HCT116 (cell line): ENCODE data around the gene GPT2. TPM values are rescaled to one million over a fixed set of nuclear protein-coding genes. Genes with fewer than 3 reads are reported as not detected.

ENCODE experiments used
- ATAC-seq: fragments of 200-7000 bp; cut with Tn5 transposase; 2 replicates; pipeline ENCODE4 v1.9.1; 2020; ENCODE audit warnings: mild to moderate bottlenecking, moderate library complexity
- BruUV-seq: library from RNA; stranded (reverse); fragments of 400-500 nt; replicated peaks from 2 replicates; lab custom pipeline; 2021; lab: Mats Ljungman, UMichigan
- CTCF ChIA-PET: fragments of 300-600 bp; sonication (Branson Sonifier 250); formaldehyde crosslinking; loops from one replicate; lab custom pipeline; 2021; ENCODE audit warnings: antibody characterized with exemption; lab: Charles Lee
- POLR2A ChIA-PET: fragments of 300-600, 350-600 bp; sonication (Branson Sonifier 250); formaldehyde crosslinking; loops from one replicate; lab custom pipeline; 2021; ENCODE audit warnings: antibody characterized with exemption; lab: Charles Lee
- RAD21 ChIA-PET, 2 experiments: fragments of 300-600 bp; sonication (Branson Sonifier 250); formaldehyde crosslinking; loops; one replicate each; lab custom pipeline; 2023; ENCODE audit warnings: low total read pairs in 2 of 2; ENCODE audit not compliant: uncharacterized antibody in 2 of 2, unreplicated experiment in 2 of 2, low non-redundant PET in 1 of 2; lab: Charles Lee
- DNase-seq: peaks from one replicate; pipeline ENCODE4 v3.0.0-alpha.2; 2010; ENCODE audit warnings: low read depth, low spot score
- H2AFZ ChIP-seq: fragments of 200-600 bp; shearing (Covaris generic), sonication (generic); 2 replicates; pipeline ENCODE4 v1.6.1; 2017; ENCODE audit warnings: low read depth, mixed run types, mixed read lengths, antibody characterized with exemption, low read length; ENCODE audit not compliant: poor library complexity, severe bottlenecking
- H3K27ac ChIP-seq: 2 replicates; pipeline ENCODE4 v1.5.1; 2012; ENCODE audit warnings: low read depth, low read length
- H3K27me3 ChIP-seq: fragments of 200-600 bp; sonication (generic); 2 replicates; pipeline ENCODE4 v1.6.1; 2016; ENCODE audit warnings: mixed run types, low read length, mixed read lengths; ENCODE audit not compliant: insufficient read depth
- H3K36me3 ChIP-seq, 2 experiments: fragments of 200-500 bp in 1 of 2; fragments of 200-600 bp in 1 of 2; sonication (Bioruptor generic) in 1 of 2; sonication (generic) in 1 of 2; 2 replicates each; pipeline versions ENCODE4 v1.5.1 to v1.6.1; 2014 to 2016; ENCODE audit warnings: low read length in 2 of 2, inconsistent platforms in 1 of 2, mixed read lengths in 1 of 2, mixed run types in 1 of 2; ENCODE audit not compliant: insufficient read depth in 2 of 2, control insufficient read depth in 1 of 2
- H3K4me1 ChIP-seq, 2 experiments: fragments of 200-600 bp in 1 of 2; sonication (generic) in 1 of 2; 2 replicates each; pipeline versions ENCODE4 v1.5.1 to v1.6.1; 2012 to 2017; ENCODE audit warnings: low read length in 2 of 2, inconsistent platforms in 1 of 2, mild to moderate bottlenecking in 1 of 2, mixed read lengths in 1 of 2, mixed run types in 1 of 2, moderate library complexity in 1 of 2; ENCODE audit not compliant: insufficient read depth in 2 of 2, control insufficient read depth in 1 of 2
- H3K4me2 ChIP-seq: fragments of 200-600 bp; sonication (generic); 2 replicates; pipeline ENCODE4 v1.6.1; 2017; ENCODE audit warnings: mixed run types, low read length, mixed read lengths
- H3K4me3 ChIP-seq, 2 experiments: fragments of 200-600 bp in 1 of 2; sonication (generic) in 1 of 2; replicated peaks in 1 of 2; 2 replicates each; pipeline ENCODE4 v1.5.1; 2011 to 2016; ENCODE audit warnings: low read length in 2 of 2, control low read depth in 1 of 2, low read depth in 1 of 2, mild to moderate bottlenecking in 1 of 2, mixed read lengths in 1 of 2, mixed run types in 1 of 2
- H3K79me2 ChIP-seq: fragments of 200-600 bp; sonication (generic); 2 replicates; pipeline ENCODE4 v1.6.1; 2017; ENCODE audit warnings: mild to moderate bottlenecking, mixed run types, low read length, moderate library complexity, mixed read lengths; ENCODE audit not compliant: insufficient read depth
- H3K9ac ChIP-seq: fragments of 200-600 bp; sonication (generic); 2 replicates; pipeline ENCODE4 v1.6.1; 2016; ENCODE audit warnings: low read length, mixed read lengths
- H3K9me2 ChIP-seq: fragments of 200-600 bp; sonication (generic), shearing (Covaris generic); 2 replicates; pipeline ENCODE4 v1.6.1; 2017; ENCODE audit warnings: mixed run types, mild to moderate bottlenecking, moderate library complexity; ENCODE audit not compliant: insufficient read depth
- H3K9me3 ChIP-seq, 2 experiments: fragments of 200-500 bp in 1 of 2; fragments of 200-600 bp in 1 of 2; sonication (Bioruptor generic) in 1 of 2; sonication (generic) in 1 of 2; 2 replicates each; pipeline ENCODE4 v1.6.1; 2014 to 2017; ENCODE audit warnings: low read length in 2 of 2, mixed read lengths in 2 of 2, inconsistent platforms in 1 of 2, low read depth in 1 of 2, mild to moderate bottlenecking in 1 of 2, mixed run types in 1 of 2, moderate library complexity in 1 of 2; ENCODE audit not compliant: control insufficient read depth in 1 of 2, insufficient read depth in 1 of 2
- H4K20me1 ChIP-seq: fragments of 200-600 bp; sonication (generic), shearing (Covaris generic); 2 replicates; pipeline ENCODE4 v1.6.1; 2017; ENCODE audit warnings: mixed run types, mild to moderate bottlenecking, moderate library complexity; ENCODE audit not compliant: insufficient read depth
- CBX3 ChIP-seq: IDR thresholded peaks from 2 replicates; pipeline ENCODE4 v1.6.1; 2012; ENCODE audit warnings: low read depth
- EZH2 ChIP-seq: fragments of 200-600 bp; sonication (generic); IDR thresholded peaks from 2 replicates; pipeline ENCODE4 v1.6.1; 2017; ENCODE audit warnings: antibody characterized with exemption, mixed run types
- JUND ChIP-seq: IDR thresholded peaks from 2 replicates; pipeline ENCODE4 v1.6.1; 2012
- SRF ChIP-seq: IDR thresholded peaks from 2 replicates; pipeline ENCODE4 v1.6.1; 2012; ENCODE audit warnings: low read depth
- TCF7L2 ChIP-seq: IDR thresholded peaks from 2 replicates; pipeline ENCODE4 v1.7.0; 2011; ENCODE audit warnings: borderline replicate concordance, inconsistent platforms; ENCODE audit not compliant: insufficient read depth, insufficient read length; ENCODE audit errors: extremely low read depth
- ZFX ChIP-seq: fragments of 450-650 bp; IDR thresholded peaks from 2 replicates; pipeline ENCODE4 v1.6.1; 2017
- ZNF274 ChIP-seq: fragments of 200-500 bp; sonication (Bioruptor generic); IDR thresholded peaks from 2 replicates; pipeline ENCODE4 v1.6.1; 2014; ENCODE audit warnings: mild to moderate bottlenecking, low read depth, low read length, inconsistent platforms
- intact Hi-C: fragments of 100-400 bp; cut with micrococcal nuclease; formaldehyde crosslinking; loops from 2 replicates; pipeline ENCODE4 v1.10.0; 2022
- total RNA-seq: library from RNA; stranded (reverse); gene quantifications from one replicate; pipeline ENCODE4 v1.2.1, GENCODE V29; 2021; ENCODE audit not compliant: unreplicated experiment
- TF ChIP-seq, protein P1 (sequence below): IDR thresholded peaks from 2 replicates; pipeline ENCODE4 v1.6.1; 2012; ENCODE audit warnings: low read depth
- TF ChIP-seq, protein P2 (sequence below): IDR thresholded peaks from 2 replicates; pipeline ENCODE4 v1.6.1; 2011; ENCODE audit warnings: mild to moderate bottlenecking, low read length, moderate library complexity; ENCODE audit not compliant: insufficient replicate concordance; ENCODE audit errors: extremely low read depth
- TF ChIP-seq, protein P3 (sequence below), 3 experiments: fragments of 200-600 bp in 1 of 3; sonication (generic) in 1 of 3; IDR thresholded peaks in 2 of 3; conservative IDR thresholded peaks in 1 of 3; 2 replicates each; pipeline ENCODE4 v1.5.1; 2012 to 2017; ENCODE audit warnings: low read depth in 2 of 3, low read length in 2 of 3, antibody characterized with exemption in 1 of 3, borderline replicate concordance in 1 of 3, control low read depth in 1 of 3, mild to moderate bottlenecking in 1 of 3, mixed read lengths in 1 of 3, mixed run types in 1 of 3, moderate library complexity in 1 of 3; ENCODE audit not compliant: insufficient read depth in 1 of 3
- TF ChIP-seq, protein P4 (sequence below): IDR thresholded peaks from 2 replicates; pipeline ENCODE4 v1.6.1; 2012

The GPT2 gene
- total RNA-seq, 1 experiment from 2014 or later: 50.6 TPM

DNA sequence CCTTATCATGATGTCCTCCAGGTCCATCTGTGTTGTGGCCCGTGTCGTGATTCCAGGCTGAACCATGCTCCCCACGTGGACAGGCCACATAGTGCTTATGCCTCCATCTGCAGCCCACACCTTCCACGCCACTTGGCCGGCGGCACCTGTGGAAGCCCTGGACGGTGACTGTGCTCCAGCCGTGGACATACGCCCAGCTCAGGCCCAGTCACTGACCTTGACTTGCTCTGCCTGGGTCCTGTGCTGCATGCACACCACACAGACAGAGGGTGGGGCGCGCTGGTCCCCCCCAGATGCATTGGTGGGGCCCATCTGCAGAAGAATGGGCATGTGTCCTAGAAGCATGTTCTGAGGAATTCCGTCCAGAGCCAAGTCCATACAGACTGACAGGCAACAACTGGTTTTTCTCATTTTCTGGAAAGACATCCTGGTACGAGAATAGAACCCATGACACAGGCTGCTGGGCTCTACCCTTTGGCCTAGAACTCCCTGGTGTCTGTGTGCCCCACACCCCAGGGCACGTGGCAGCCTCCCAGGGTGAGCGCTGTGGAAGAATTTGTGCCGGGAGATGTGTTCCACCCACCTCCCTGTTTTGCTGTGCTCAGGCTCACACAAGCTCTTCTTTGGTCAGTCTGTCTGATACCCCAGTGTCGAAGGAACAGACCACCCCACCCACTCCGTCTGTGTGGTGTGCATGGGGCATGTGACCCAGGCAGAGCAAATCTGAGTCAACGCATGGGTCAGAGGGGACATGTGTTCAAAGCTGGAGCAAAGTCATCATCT, 39.5 kb downstream of the GPT2 start:
- Histone ChIP-seq H3K27ac (no peak overlapping the region), H3K9me2 (no peaks in the 10 kb centered on the region), H3K79me2 (no peaks in the 10 kb centered on the region), H3K9me3 (no peaks in the 10 kb centered on the region), H3K27me3 (no peaks in the 10 kb centered on the region), H3K4me1 (peaks cover 19 to 31% of the 10 kb centered on the region in 2 experiments), H3K4me2 (no peak overlapping the region), H4K20me1 (no peaks in the 10 kb centered on the region), H3K36me3 (peaks cover 8% of the 10 kb centered on the region in 2 experiments; a peak in 3 of 4 replicates), H3K4me3 (no peak overlapping the region), H3K9ac (no peak overlapping the region), H2AFZ (no peak overlapping the region)
- intact Hi-C loops: no loop called here
- no TSS peak for BruUV-seq
- no peak for ATAC-seq
- RAD21 ChIA-PET: no interaction called here
- CTCF ChIA-PET: no interaction called here
- TF ChIP-seq JUND (no peak), TCF7L2 (no peak), CBX3 (no peak), EZH2 (no peak), ZFX (no peak), ZNF274 (no peak), SRF (no peak)
- TF ChIP-seq, protein P1, sequence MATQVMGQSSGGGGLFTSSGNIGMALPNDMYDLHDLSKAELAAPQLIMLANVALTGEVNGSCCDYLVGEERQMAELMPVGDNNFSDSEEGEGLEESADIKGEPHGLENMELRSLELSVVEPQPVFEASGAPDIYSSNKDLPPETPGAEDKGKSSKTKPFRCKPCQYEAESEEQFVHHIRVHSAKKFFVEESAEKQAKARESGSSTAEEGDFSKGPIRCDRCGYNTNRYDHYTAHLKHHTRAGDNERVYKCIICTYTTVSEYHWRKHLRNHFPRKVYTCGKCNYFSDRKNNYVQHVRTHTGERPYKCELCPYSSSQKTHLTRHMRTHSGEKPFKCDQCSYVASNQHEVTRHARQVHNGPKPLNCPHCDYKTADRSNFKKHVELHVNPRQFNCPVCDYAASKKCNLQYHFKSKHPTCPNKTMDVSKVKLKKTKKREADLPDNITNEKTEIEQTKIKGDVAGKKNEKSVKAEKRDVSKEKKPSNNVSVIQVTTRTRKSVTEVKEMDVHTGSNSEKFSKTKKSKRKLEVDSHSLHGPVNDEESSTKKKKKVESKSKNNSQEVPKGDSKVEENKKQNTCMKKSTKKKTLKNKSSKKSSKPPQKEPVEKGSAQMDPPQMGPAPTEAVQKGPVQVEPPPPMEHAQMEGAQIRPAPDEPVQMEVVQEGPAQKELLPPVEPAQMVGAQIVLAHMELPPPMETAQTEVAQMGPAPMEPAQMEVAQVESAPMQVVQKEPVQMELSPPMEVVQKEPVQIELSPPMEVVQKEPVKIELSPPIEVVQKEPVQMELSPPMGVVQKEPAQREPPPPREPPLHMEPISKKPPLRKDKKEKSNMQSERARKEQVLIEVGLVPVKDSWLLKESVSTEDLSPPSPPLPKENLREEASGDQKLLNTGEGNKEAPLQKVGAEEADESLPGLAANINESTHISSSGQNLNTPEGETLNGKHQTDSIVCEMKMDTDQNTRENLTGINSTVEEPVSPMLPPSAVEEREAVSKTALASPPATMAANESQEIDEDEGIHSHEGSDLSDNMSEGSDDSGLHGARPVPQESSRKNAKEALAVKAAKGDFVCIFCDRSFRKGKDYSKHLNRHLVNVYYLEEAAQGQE: no peak
- TF ChIP-seq, protein P2, sequence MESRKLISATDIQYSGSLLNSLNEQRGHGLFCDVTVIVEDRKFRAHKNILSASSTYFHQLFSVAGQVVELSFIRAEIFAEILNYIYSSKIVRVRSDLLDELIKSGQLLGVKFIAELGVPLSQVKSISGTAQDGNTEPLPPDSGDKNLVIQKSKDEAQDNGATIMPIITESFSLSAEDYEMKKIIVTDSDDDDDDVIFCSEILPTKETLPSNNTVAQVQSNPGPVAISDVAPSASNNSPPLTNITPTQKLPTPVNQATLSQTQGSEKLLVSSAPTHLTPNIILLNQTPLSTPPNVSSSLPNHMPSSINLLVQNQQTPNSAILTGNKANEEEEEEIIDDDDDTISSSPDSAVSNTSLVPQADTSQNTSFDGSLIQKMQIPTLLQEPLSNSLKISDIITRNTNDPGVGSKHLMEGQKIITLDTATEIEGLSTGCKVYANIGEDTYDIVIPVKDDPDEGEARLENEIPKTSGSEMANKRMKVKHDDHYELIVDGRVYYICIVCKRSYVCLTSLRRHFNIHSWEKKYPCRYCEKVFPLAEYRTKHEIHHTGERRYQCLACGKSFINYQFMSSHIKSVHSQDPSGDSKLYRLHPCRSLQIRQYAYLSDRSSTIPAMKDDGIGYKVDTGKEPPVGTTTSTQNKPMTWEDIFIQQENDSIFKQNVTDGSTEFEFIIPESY: no peak
- TF ChIP-seq, protein P3, sequence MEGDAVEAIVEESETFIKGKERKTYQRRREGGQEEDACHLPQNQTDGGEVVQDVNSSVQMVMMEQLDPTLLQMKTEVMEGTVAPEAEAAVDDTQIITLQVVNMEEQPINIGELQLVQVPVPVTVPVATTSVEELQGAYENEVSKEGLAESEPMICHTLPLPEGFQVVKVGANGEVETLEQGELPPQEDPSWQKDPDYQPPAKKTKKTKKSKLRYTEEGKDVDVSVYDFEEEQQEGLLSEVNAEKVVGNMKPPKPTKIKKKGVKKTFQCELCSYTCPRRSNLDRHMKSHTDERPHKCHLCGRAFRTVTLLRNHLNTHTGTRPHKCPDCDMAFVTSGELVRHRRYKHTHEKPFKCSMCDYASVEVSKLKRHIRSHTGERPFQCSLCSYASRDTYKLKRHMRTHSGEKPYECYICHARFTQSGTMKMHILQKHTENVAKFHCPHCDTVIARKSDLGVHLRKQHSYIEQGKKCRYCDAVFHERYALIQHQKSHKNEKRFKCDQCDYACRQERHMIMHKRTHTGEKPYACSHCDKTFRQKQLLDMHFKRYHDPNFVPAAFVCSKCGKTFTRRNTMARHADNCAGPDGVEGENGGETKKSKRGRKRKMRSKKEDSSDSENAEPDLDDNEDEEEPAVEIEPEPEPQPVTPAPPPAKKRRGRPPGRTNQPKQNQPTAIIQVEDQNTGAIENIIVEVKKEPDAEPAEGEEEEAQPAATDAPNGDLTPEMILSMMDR (IDR thresholded peaks at IDR 0.05 in 2 of 3, conservative IDR thresholded peaks at IDR 0.05 in 1 of 3; ENCODE audit: borderline replicate concordance in 1 of 3, insufficient read depth in 1 of 3, low read depth in 2 of 3, low read length in 2 of 3): no peak
- TF ChIP-seq, protein P4, sequence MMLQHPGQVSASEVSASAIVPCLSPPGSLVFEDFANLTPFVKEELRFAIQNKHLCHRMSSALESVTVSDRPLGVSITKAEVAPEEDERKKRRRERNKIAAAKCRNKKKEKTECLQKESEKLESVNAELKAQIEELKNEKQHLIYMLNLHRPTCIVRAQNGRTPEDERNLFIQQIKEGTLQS: no peak
- TF ChIP-seq, all 23 proteins: peak for 0
- POLR2A ChIA-PET: no interaction called here
- no peak for DNase-seq
